ENCODE data around the gene BPIFB6. TPM values are rescaled to one million over a fixed set of nuclear protein-coding genes. Genes with fewer than 3 reads are reported as not detected.

The BPIFB6 gene
- total RNA-seq, 1 experiment from 2014 or later, result not detected

GRCh38 chr20:32997431-32997830 is 34.0 kb upstream of the BPIFB6 start:
- no peak for DNase-seq
- peaks cover 81% of the 10 kb centered on the region for H3K27me3 ChIP-seq (ENCODE audit: insufficient read depth, low read depth)
- H3F3A ChIP-seq (ENCODE audit: insufficient read depth, low read depth), result no peaks in the 10 kb centered on the region
- BruUV-seq (replicated peaks), result no TSS peak
- no peaks in the 10 kb centered on the region for H3K4me1 ChIP-seq (replicated peaks; ENCODE audit: insufficient read depth)
- intact Hi-C loops (cut with micrococcal nuclease; ENCODE audit: unreplicated experiment), result no loop called here
- H3K27ac ChIP-seq, result no peak overlapping the region
- H3K9me2 ChIP-seq (ENCODE audit: insufficient read depth), result no peaks in the 10 kb centered on the region
- TF ChIP-seq EZH2 (IDR thresholded peaks at IDR 0.05; ENCODE audit: low read depth) (no peak), CTCF (conservative IDR thresholded peaks at IDR 0.05) (no peak)
- H3K9me3 ChIP-seq (ENCODE audit: insufficient read depth, low read depth), result no peaks in the 10 kb centered on the region; the same call in 1 of the 2 replicates
- CTCF ChIA-PET, result no interaction called here
- no peaks in the 10 kb centered on the region for H3K36me3 ChIP-seq (ENCODE audit: low read depth)
- no peak overlapping the region for H3K4me2 ChIP-seq
- H3K4me3 ChIP-seq, result no peak overlapping the region
- no peaks in the 10 kb centered on the region for H4K20me1 ChIP-seq (ENCODE audit: insufficient read depth)
- no peak overlapping the region for H2AFZ ChIP-seq
- POLR2A ChIA-PET (ENCODE audit: unreplicated experiment), result no interaction called here
- no peaks in the 10 kb centered on the region for H3K79me2 ChIP-seq (ENCODE audit: low read depth)

GRCh38 chr20:32999603-33000250 is 31.7 kb upstream of the BPIFB6 start:
- no peak for DNase-seq
- Histone ChIP-seq H3K27ac (no peak overlapping the region), H3K4me1 (replicated peaks; ENCODE audit: insufficient read depth) (no peaks in the 10 kb centered on the region), H3K79me2 (ENCODE audit: low read depth) (no peaks in the 10 kb centered on the region), H3K36me3 (ENCODE audit: low read depth) (no peaks in the 10 kb centered on the region), H3F3A (ENCODE audit: insufficient read depth, low read depth) (no peaks in the 10 kb centered on the region), H3K9me3 (ENCODE audit: insufficient read depth, low read depth) (no peaks in the 10 kb centered on the region; the same call in 1 of the 2 replicates), H2AFZ (no peak overlapping the region), H4K20me1 (ENCODE audit: insufficient read depth) (no peaks in the 10 kb centered on the region), H3K27me3 (ENCODE audit: insufficient read depth, low read depth) (peaks cover 87% of the 10 kb centered on the region), H3K4me2 (no peak overlapping the region), H3K4me3 (no peak overlapping the region), H3K9me2 (ENCODE audit: insufficient read depth) (no peaks in the 10 kb centered on the region)
- ChIA-PET POLR2A (ENCODE audit: unreplicated experiment) (no interaction called here), CTCF (interaction anchor here (0.7 kb wide), 1 partner anchor 37 kb away, joined by 3 read pairs; no protein-coding TSS in a partner anchor)
- intact Hi-C loops (cut with micrococcal nuclease; ENCODE audit: unreplicated experiment), result no loop called here
- no TSS peak for BruUV-seq (replicated peaks)
- TF ChIP-seq EZH2 (IDR thresholded peaks at IDR 0.05; ENCODE audit: low read depth), result no peak

GRCh38 chr20:33000802-33001466 is 30.5 kb upstream of the BPIFB6 start:
- ChIA-PET CTCF (no interaction called here), POLR2A (ENCODE audit: unreplicated experiment) (no interaction called here)
- no peak overlapping the region for H2AFZ ChIP-seq
- no peaks in the 10 kb centered on the region for H3K79me2 ChIP-seq (ENCODE audit: low read depth)
- DNase-seq, result no peak
- H3K9me2 ChIP-seq (ENCODE audit: insufficient read depth), result no peaks in the 10 kb centered on the region
- no peak overlapping the region for H3K4me3 ChIP-seq
- intact Hi-C loops (cut with micrococcal nuclease; ENCODE audit: unreplicated experiment), result no loop called here
- H3F3A ChIP-seq (ENCODE audit: insufficient read depth, low read depth), result no peaks in the 10 kb centered on the region
- no TSS peak for BruUV-seq (replicated peaks)
- peaks cover 85% of the 10 kb centered on the region for H3K27me3 ChIP-seq (ENCODE audit: insufficient read depth, low read depth)
- TF ChIP-seq EZH2 (IDR thresholded peaks at IDR 0.05; ENCODE audit: low read depth) (no peak), CTCF (conservative IDR thresholded peaks at IDR 0.05) (no peak)
- no peak overlapping the region for H3K27ac ChIP-seq
- peaks cover 6% of the 10 kb centered on the region; the same call in 1 of the 2 replicates for H3K9me3 ChIP-seq (ENCODE audit: insufficient read depth, low read depth)
- no peak overlapping the region for H3K4me2 ChIP-seq
- H4K20me1 ChIP-seq (ENCODE audit: insufficient read depth), result no peaks in the 10 kb centered on the region
- H3K4me1 ChIP-seq (replicated peaks; ENCODE audit: insufficient read depth), result no peaks in the 10 kb centered on the region
- no peaks in the 10 kb centered on the region for H3K36me3 ChIP-seq (ENCODE audit: low read depth)
